Lung microvascular endothelial cell (primary cell): ENCODE results near the gene NFASC. TPM values are rescaled to one million over a fixed set of nuclear protein-coding genes. Genes with fewer than 3 reads are reported as not detected.

Experiments used
- DNase-seq, 2 donors: peaks; one replicate each; pipeline versions ENCODE4 v3.0.0 to v3.0.0-alpha.2; 2010; ENCODE audit warnings: low read depth in 2 of 2
- total RNA-seq: library from RNA; depleted of rRNA; stranded (reverse); fragments of >200 nt; gene quantifications from 2 replicates; pipeline ENCODE4 v1.2.1, GENCODE V29; 2014

Gene NFASC
- total RNA-seq, 1 donor from 2014 or later = under 0.01 TPM

DNA sequence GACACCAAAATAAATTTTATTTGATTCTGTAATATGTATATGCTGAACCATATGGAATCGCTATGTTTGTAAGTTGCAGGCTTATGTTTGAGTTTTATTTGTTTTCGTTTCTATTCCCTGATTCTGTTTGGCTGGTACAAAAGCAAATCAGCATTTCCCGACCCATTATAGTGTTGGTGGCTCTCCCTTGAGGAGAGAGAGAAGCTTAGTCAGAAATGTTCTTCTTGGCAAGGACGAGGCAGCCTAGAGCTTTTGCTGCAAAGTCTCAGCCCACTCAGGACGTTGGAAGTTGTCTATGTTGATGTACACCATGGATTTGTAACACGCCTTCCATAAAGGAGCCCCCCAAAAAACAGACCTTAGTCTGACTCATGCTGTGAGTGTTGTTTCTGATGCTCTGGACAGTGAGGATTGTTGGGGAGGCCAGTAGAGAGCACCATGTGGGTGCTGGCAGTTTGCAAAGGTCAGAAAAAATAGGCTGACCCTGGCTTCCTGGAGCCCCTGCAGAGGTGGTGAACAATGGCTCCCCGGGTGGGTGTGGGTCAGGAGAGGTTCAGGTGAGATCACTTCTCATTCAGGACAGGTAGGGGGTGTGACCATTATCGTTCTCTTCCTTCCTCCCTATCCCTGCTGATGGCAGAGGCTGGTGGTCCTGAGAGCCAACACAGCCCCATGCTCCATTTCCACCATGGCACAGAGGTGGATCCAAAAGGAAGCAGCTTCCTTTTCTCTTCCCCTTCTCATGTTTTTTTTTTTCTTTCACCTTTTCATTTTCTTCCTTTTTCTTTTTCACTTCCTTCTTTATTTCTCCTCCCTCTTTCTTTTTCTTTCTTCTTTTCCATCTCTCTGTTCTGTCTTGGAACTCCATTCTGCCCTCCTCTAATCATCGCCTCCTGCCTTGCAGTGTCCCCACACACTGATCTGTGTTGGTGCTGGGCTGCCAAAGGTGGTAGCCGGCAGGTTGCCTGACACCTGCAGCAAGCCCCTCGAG lies 88.0 kb downstream of the NFASC start:
- DNase-seq = no peak

DNA sequence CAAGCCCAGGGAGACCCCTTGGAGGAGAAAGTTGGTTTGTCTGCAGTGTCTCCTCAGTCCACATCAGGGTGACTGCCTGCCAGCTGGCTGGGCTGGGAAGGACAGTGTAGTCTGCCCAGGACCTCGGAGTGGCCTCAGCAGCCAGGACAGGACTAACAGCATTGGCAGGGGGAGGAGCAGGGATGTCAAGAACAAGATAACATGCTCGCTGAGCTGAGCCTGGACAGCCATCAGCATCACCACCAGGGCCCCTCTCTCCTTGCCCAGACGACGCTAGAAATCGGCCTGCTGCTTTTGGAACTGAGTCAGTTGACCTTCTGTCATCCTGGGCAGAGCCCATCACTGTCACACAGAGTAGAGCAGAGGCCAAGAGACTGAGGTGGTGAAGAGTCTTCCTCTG lies 88.7 kb downstream of the NFASC start:
- DNase-seq = no peak

DNA sequence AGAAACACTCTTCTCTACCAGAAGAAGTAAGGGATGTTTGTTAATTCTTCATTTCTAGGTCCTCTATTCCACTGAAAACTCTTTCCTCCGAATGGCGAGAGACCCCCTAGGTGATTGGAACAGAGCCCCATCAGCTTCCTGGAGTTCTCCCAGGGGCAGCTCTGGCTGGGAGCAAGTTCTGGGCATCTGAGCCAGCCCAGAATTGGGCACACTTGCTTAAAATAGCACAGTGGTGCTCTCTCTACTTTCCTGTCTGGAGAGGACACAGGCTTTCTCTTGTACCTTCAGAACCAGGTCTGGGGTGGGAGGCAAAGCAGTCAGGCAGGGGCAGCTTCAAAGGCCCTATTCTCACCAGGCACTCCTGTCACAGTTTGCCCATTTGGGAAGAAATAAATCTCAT lies 89.2 kb downstream of the NFASC start:
- DNase-seq = no peak

DNA sequence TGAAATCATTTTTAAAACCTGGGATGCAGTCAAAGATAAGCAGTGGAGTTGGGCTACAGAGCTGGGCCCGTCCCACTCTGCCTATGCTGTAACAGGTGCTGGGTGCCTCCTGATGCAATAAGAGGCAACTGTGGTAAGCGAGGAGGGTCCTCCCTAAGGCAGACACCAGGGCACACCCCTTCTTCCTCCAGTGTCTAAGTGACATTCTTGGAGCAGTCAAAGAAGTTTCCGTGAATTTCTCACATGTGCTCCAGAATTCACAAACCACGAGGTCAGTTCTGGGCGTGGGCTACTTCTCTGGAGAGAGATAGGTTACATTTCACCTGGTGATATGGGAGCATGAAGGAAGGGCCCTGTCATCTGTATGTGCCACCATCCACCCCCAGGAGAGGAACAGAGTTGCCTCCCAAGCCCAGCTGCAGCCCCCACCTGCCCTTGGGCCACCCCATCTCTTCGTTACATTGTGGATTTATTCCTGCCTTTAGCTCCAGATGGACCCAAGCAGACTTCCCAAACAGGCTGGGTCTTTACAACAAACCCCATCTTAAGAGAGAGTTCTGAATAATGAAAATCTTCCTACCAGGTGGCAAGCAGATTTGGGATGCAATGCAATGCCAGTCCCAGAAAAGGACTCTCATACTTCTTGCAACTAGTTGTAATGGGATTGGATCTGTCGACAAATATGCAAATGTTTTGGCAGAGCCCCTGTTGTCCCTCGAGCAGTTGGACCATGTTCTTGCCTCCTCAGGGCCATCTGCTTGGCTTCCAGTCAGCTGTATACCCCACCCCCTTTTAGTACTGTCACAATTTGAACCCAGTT lies 89.9 kb downstream of the NFASC start:
- no peak for DNase-seq

DNA sequence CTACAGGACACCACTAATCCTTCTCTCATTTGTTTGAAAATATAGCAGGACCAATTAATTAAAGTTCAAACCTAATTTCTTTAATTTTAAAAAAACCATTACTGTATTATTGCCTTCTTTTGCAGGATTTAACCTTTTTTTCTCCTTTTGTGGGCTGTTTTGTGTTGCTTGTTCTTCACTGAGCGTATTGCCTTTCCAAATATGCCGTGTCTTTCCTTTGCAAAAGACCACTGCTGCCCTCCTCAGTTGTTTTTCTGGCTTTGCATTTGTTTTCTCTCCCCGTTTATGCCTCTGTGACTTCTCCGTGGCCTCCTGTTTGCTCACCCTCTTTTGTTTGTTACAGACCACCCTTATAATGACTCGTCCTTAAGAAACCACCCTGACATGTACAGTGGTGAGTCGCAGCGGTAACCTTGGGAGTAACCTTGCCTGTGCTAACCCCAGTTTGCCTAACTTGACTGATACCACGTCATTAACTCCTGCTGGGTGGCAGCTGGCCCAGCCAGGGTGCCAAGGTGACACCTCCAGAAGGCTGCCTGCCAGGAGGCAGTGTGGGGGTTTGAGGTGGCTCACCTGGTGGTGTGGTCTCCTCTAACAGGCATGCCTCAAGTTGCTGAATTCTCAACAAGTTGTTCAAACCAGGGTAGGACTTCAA lies 91.2 kb downstream of the NFASC start:
- DNase-seq = no peak

DNA sequence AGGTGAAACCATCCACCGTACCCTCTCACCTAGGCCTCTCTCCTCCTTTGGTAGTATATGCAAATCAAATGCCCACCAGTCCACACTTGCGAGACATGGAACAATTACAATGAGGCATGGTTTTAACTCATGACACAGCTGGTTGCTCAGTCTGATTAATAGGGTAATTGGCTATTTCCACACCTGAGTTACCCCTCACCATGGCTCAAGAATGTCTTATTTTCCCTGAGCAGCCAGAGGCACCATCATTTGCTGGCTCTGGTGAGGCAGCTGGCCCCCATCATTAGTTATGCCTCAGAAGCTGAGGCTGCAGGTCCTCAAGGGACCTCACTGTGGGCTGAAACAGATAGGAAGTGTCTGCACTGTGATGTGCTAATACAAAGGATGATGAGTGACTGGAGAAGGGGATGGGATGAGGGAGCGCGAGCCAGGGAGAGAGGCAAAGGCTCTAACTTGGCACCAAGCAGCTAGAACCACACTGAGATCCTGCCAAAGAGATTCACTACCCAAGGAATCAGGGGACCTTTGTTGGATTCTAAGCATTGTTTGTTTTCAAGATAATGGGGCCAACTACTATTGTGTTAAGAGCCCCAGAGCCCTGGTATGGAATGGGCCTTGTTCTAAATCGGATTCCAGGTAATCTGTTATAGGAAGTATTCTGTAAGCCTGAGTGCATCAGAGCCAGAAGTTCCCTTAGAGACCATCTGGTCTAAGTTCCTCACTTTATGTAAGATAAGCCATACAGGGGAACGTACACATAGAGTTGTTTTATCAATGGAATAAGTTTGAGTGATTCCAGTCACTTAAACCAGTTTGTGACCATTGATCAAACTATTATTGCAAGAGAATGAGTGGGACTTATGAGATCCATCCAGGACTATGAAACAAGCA lies 92.3 kb downstream of the NFASC start:
- no peak for DNase-seq

DNA sequence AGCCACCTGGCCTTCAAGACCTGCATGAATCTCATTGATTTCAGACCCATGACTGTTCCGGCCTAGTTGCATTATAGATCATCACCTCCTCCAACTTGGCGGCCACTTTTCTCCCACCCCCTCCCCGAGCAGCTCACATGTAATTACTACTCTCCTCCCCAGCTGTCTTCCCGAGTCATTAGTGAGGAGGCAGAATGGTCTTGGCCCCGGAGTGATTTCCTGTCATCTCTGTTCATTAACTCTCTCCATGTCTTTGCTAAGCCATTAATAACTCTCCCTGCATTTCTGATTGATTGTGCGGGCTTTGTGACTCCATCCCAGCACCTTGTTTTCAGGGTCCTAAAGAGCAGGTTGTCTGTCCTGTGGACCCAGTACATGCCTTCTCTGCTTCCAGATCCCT lies 96.8 kb downstream of the NFASC start:
- no peak for DNase-seq

DNA sequence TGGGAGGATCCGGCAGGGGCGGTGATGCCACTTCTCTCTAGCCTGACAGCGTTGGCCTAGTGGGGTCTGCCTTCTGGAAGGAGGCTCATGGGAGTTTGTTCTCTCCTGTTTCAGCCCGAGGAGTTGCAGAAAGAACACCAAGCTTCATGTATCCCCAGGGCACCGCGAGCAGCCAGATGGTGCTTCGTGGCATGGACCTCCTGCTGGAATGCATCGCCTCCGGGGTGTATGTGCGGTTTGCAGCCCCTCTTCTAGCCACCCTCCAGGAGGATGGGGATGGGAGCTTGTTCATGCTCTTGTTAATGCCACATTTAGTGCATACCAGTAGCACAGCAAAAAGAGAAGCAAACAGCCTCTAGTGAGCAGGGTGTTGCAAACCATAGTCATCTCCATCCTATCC lies 97.5 kb downstream of the NFASC start:
- no peak for DNase-seq

DNA sequence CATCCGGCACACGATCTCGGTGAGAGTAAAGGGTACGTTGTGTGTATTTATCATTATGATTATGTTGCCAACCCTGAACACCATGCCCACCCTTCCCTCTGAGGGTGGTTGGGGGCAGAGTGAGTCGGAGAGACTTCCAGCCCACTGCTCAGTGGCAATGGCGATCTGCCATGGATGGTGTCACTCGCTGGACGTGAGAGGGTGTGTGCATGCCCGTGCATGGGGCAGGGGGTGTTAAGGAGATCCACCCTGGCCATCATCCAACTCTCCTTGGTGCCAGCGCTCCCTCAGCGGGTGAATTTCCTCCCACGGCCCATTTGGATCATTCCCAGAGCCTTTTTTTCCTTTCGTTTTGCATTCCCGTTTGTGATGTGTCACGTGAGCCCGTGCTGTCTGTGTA lies 98.3 kb downstream of the NFASC start:
- DNase-seq = peak in 1 of 2 donors; percentile 19

DNA sequence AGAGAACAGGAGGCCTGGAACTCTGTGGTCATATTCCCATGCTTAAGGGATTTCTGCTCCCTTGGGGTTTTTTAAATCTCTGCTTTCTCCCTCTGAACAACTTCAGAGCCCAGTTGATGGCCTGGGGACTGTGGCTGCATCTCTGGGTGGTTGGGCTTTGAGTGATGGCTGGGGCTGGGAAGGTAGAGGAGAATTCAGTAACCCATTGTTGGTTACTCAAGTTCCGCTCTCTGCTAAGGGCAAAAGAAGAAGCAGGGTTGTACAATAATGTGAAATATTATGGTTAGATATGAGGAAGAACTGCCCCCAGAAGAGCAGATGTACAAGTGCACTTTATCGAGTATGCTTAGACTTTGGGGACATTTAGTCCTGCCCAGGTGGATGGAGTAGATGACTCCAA lies 100.3 kb downstream of the NFASC start:
- DNase-seq = no peak

DNA sequence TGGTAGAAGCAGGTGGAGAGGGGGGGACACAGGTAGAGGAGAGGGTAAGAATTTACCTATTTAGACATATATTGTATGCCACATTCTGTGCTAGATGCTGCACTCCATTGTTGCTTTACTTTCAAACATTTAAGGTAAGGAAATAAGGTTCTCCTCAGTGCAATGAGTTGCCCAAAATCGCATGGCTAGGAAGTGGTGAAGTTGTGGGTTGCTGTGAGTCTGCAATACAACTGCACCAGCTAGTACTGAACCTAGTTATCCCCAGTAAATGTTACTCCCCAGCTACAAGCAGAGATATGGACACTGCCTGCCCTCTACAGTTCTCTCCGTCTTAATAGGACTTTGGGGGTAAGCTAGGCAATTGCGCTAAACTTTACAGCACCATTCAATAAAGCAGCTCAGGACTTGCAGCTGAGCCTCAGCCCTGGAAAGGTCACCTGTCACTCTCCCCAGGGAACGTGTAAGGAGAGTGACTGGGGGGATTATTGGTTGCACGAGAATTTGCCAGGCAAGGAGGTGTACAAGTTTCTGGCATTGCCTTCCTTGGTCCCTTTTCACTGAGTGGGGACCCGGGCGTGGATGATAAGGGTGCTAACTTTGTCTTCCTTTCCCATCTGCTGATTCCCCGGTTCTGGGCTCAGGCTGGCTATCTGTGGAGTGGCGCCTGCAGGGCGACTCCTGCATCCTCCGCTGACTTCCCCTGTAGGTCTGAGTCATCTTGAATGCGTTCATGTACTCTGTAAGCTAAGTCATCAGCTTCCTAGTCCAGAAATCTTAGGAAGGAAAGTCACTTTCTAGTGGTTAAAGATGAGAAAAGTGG lies 101.1 kb downstream of the NFASC start:
- peak in 1 of 2 donors; percentile 85 for DNase-seq

DNA sequence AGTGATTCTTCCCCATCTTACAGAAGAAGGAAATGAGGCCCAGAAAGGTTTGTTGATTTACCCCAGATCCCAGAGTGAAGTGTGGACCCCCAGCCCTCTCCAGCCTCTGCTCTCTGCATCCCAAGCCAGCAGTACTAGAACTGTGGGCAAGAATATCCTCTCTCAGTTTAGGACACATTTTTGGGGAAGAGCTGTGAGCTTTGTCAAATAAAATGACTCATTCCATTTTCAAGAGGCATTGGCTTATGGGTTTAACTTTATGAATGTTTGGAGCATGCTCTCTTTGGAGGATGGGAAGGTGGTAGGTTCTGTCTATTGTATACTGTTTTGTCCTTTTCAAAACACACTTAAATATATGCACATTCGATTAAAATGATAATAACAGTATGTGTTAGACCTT lies 101.8 kb downstream of the NFASC start:
- DNase-seq = no peak

DNA sequence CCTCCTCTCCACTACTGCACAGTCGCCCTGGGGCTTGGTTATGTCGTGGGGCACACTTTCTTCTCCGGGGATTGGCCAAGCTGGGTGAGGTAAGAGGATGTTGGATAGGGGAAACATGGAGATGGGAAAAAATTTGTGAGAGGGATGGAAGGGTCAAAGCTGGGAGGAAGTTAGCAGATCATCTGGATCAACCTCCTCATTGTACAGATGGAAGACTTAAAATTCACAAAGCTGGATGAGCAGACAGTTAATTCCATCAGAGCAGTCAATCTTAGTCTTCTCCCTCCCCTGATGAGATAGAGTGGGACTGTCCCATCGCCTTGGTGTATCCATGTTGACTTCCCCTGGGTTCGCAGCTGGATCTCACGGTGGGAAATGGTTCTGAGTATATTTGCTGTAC lies 102.8 kb downstream of the NFASC start:
- no peak for DNase-seq

DNA sequence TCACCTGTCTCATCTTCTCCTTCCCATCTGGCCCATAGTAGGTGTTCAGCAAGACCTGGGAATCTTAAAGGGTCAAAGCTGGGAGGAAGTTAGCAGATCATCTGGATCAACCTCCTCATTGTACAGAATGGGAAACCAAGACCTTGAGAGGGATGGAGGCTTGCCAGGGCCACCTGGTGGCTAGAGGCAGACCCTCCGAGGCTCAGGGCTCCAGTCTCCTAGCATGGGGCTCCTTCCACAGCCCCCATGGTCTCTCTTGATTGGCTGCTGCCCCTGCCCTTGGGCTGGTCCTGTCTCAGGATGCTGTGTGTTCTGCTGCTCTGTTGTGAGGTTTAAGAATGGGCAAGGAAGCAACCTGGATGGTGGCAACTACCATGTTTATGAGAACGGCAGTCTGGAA lies 103.7 kb downstream of the NFASC start:
- DNase-seq = no peak

DNA sequence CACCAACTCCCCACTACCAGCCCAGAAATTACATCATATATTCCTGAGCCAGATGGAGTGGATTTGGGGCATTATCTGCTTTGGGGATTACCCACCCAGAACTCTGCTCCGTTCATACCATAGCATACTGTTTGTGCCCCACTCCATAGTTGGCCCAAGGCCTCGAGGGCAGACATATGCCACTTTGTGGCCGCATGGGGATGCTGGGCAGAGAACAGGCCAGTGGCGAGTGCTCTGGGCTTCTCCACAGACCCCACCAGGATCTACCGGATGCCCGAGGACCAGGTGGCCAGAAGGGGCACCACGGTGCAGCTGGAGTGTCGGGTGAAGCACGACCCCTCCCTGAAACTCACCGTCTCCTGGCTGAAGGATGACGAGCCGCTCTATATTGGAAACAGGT lies 104.4 kb downstream of the NFASC start:
- no peak for DNase-seq

DNA sequence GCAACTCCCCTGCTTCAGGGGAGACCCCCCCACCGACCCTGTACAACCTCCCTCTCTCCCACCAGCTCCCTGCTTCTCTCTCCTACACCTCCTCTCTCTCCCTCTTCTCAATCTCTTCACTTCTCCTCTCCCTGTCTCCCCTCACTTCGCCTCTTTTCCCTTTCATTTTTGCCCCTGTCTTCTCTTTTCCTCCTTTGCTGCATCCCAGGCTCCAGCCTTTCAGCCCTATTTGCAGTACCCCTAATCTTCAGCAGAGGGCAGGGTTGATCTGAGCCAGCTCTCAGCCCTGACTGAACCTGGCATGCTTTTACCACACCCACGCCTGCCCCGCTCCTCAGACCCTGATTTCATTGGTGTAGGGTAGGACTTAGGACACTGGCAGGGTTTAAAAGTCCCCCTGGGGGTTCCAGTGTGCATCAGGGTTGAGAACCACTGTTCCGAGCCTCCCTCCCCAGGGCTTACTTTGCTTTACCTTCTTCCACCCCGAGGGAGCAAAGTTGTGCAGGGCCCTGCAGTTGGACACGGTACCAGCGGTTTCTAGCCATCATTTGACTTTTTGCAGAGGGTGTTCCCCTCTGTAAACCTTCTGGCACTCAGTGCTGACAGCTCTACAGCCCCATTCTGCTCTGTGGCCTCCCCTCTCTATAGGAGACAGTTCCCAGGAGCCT lies 105.0 kb downstream of the NFASC start:
- DNase-seq = peak; percentile 45 to 55

DNA sequence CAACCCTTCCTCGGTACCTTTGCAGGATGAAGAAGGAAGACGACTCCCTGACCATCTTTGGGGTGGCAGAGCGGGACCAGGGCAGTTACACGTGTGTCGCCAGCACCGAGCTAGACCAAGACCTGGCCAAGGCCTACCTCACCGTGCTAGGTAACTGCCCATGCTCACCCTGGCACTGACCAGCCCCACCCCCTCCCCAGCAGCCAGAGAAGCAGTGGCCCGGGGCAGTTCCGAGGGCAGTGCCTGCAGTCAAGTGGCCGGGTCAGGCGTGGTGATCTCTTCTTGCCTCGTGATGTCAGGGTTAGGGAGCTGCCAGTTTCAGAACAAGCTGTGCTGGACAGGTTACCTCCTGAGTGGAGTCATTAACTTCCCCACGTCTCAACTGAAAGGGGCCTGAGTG lies 106.0 kb downstream of the NFASC start:
- DNase-seq = no peak

DNA sequence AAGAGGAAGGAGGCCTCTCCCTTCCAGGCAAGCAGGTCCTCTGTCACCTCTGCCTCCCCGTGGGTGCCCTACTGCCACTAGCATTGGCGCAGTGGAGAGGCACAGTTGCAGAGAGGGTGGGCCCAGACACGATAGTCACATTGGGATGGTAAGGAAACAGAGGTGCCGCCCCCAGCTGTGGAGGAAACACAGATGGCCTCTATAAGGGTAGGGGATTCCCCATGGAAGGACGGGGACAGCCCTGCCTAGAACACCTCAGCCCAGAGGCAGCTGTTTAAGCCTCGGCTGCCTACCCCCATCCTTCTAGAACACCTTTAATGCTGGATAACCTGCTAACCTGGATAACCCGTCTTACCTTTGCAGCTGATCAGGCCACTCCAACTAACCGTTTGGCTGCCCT lies 106.7 kb downstream of the NFASC start:
- no peak for DNase-seq

DNA sequence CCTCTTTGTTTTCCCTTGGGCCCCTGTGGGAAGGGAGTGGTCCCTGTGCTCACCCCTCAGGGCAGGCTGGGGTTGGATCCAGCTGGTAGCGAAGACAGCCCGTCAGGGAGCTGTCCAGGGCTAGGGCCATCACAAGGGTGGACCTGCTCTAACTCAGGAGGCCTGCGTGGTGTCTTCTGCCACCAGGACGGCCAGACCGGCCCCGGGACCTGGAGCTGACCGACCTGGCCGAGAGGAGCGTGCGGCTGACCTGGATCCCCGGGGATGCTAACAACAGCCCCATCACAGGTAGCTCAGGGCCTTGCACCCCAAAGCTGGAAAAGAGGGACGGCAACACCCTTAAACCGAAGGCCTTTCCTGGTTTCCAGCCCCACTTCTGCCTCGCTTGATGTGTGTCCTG lies 108.1 kb downstream of the NFASC start:
- DNase-seq = no peak

DNA sequence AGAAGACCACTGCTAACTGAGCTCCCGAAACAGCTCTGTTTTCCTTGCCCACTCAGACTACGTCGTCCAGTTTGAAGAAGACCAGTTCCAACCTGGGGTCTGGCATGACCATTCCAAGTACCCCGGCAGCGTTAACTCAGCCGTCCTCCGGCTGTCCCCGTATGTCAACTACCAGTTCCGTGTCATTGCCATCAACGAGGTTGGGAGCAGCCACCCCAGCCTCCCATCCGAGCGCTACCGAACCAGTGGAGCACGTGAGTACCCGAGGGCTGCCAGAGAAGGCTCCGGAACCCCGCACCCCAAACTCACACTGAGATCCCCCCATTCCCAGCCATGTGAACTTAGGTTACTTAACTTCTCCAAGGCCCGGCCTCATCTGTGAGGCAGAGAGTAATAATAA lies 108.6 kb downstream of the NFASC start:
- DNase-seq = no peak
